GM23338 (cell line): ENCODE measurements around the gene SLC5A4. TPM values are rescaled to one million over a fixed set of nuclear protein-coding genes. Genes with fewer than 3 reads are reported as not detected.

Experiments used
- ATAC-seq: fragments of 200-7000 bp; cut with Tn5 transposase; 3 replicates; pipeline ENCODE4 v1.9.1; 2020
- DNase-seq: peaks from one replicate; pipeline ENCODE4 v3.0.0-alpha.2; 2015; ENCODE audit warnings: low spot score
- H2AFZ ChIP-seq: fragments of 200-600 bp; sonication (generic); 2 replicates; pipeline ENCODE4 v1.8.0; 2016; ENCODE audit warnings: antibody characterized with exemption, mild to moderate bottlenecking, moderate library complexity
- H3F3A ChIP-seq: fragments of 200-600 bp; sonication (generic); replicated peaks from 2 replicates; pipeline ENCODE4 v1.8.0; 2017; ENCODE audit warnings: antibody characterized with exemption, mixed run types, low read depth
- H3K27ac ChIP-seq: fragments of 200-600 bp; sonication (generic); 2 replicates; pipeline ENCODE4 v1.6.1; 2016; ENCODE audit warnings: low read depth
- H3K27me3 ChIP-seq: fragments of 200-600 bp; sonication (generic); 2 replicates; pipeline ENCODE4 v1.8.0; 2016; ENCODE audit warnings: mild to moderate bottlenecking, mixed run types, moderate library complexity; ENCODE audit not compliant: insufficient read depth
- H3K36me3 ChIP-seq: fragments of 200-600 bp; sonication (generic); 2 replicates; pipeline ENCODE4 v1.8.0; 2016; ENCODE audit warnings: mild to moderate bottlenecking; ENCODE audit not compliant: insufficient read depth
- H3K4me1 ChIP-seq: fragments of 200-600 bp; sonication (generic); 2 replicates; pipeline ENCODE4 v1.8.0; 2016; ENCODE audit warnings: mild to moderate bottlenecking, moderate library complexity; ENCODE audit not compliant: insufficient read depth
- H3K4me2 ChIP-seq: fragments of 200-600 bp; sonication (generic); 2 replicates; pipeline ENCODE4 v1.7.1; 2017; ENCODE audit warnings: mixed run types
- H3K4me3 ChIP-seq: fragments of 200-600 bp; sonication (generic); 2 replicates; pipeline ENCODE4 v1.6.1; 2016; ENCODE audit warnings: mixed run types
- H3K79me2 ChIP-seq: fragments of 200-600 bp; sonication (generic); replicated peaks from 2 replicates; pipeline ENCODE4 v1.8.0; 2017; ENCODE audit warnings: mild to moderate bottlenecking; ENCODE audit not compliant: insufficient read depth
- H3K9me2 ChIP-seq: fragments of 200-600 bp; sonication (generic); 2 replicates; pipeline ENCODE4 v1.8.0; 2017; ENCODE audit not compliant: insufficient read depth
- H4K20me1 ChIP-seq: fragments of 200-600 bp; sonication (generic); replicated peaks from 2 replicates; pipeline ENCODE4 v1.8.0; 2017; ENCODE audit warnings: mild to moderate bottlenecking; ENCODE audit not compliant: insufficient read depth
- H3K27ac Mint-ChIP-seq: 2 replicates; pipeline ENCODE4 v1.8.0; 2020; ENCODE audit warnings: inconsistent platforms, mild to moderate bottlenecking, moderate library complexity, mixed read lengths
- H3K27me3 Mint-ChIP-seq: 3 replicates; pipeline ENCODE4 v1.8.0; 2022; ENCODE audit warnings: low read depth, mild to moderate bottlenecking, moderate library complexity, mixed read lengths, inconsistent platforms; ENCODE audit not compliant: insufficient read depth, poor library complexity
- H3K36me3 Mint-ChIP-seq: 3 replicates; pipeline ENCODE4 v1.8.0; 2021; ENCODE audit warnings: low read depth, mild to moderate bottlenecking, inconsistent platforms, moderate library complexity, mixed read lengths
- H3K4me1 Mint-ChIP-seq: 3 replicates; pipeline ENCODE4 v1.8.0; 2020; ENCODE audit warnings: mild to moderate bottlenecking, inconsistent platforms, mixed read lengths
- H3K4me3 Mint-ChIP-seq: 3 replicates; pipeline ENCODE4 v1.8.0; 2021; ENCODE audit warnings: moderate library complexity, mild to moderate bottlenecking, inconsistent platforms, mixed read lengths
- H3K9me3 Mint-ChIP-seq: 3 replicates; pipeline ENCODE4 v1.8.0; 2020; ENCODE audit warnings: moderate library complexity, mild to moderate bottlenecking, inconsistent platforms, mixed read lengths
- CTCF ChIP-seq, 2 experiments: fragments of 200-600 bp in 1 of 2; sonication (generic) in 1 of 2; conservative IDR thresholded peaks; 2 replicates each; pipeline versions ENCODE4 v1.5.1 to v1.6.1; 2016 to 2017; ENCODE audit warnings: antibody characterized with exemption in 2 of 2, low read depth in 2 of 2, mild to moderate bottlenecking in 2 of 2, moderate library complexity in 1 of 2
- ETS1 ChIP-seq: IDR thresholded peaks from 2 replicates; pipeline ENCODE4 v1.6.1; 2016; ENCODE audit warnings: antibody characterized with exemption
- EZH2phosphoT487 ChIP-seq: fragments of 200-600 bp; sonication (generic); IDR thresholded peaks from one replicate; pipeline ENCODE4 v1.8.1; 2018; ENCODE audit warnings: antibody characterized with exemption; ENCODE audit not compliant: unreplicated experiment
- JUNB ChIP-seq: IDR thresholded peaks from one replicate; pipeline ENCODE4 v1.6.1; 2016; ENCODE audit warnings: antibody characterized with exemption; ENCODE audit not compliant: unreplicated experiment
- NANOG ChIP-seq: IDR thresholded peaks from 2 replicates; pipeline ENCODE4 v1.6.1; 2016; ENCODE audit warnings: antibody characterized with exemption, borderline replicate concordance
- ZNF114 ChIP-seq: fragments of 250-450 bp; sonication (Bioruptor Pico); IDR thresholded peaks from 2 replicates; pipeline ENCODE4 v1.5.0; 2020; ENCODE audit warnings: mild to moderate bottlenecking, moderate library complexity
- ZNF462 ChIP-seq: fragments of 250-450 bp; sonication (Bioruptor Pico); IDR thresholded peaks from 2 replicates; pipeline ENCODE4 v1.5.0; 2020; ENCODE audit warnings: mild to moderate bottlenecking, moderate library complexity
- polyA plus RNA-seq: library from polyadenylated mRNA; unstranded; fragments of >200 nt; fragmentation: Nextera tagmentation; extraction: Ambion mirVana; gene quantifications from 2 replicates; pipeline ENCODE4 v1.2.1, GENCODE V29; 2016
- total RNA-seq: library from RNA; depleted of rRNA; stranded (reverse); fragments of >200 nt; shearing (Covaris generic); gene quantifications from 2 replicates; pipeline ENCODE4 v1.2.3, GENCODE V29; 2014

Gene SLC5A4
- total and polyA plus RNA-seq, 2 experiments from 2014 or later: 0.16 TPM; not detected in 1

- TF ChIP-seq ZNF462 (CRISPR knock-in tag) (no peak), EZH2phosphoT487 (no peak), ZNF114 (no peak), JUNB (no peak), CTCF (conservative IDR thresholded peaks at IDR 0.05; ENCODE audit: low read depth in 2 of 2) (no peak)
Measured at GRCh38 chr22:32258791-32259190, 3.6 kb upstream of the SLC5A4 start (continued).

GRCh38 chr22:32255726-32256125, 579 bp upstream of the SLC5A4 start:
- ATAC-seq: no peak
- H3K27ac ChIP-seq: no peak overlapping the region
- no peaks in the 10 kb centered on the region for H3K4me1 ChIP-seq
- H3K27me3 ChIP-seq: no peaks in the 10 kb centered on the region
- H3K9me2 ChIP-seq: no peaks in the 10 kb centered on the region
- H4K20me1 ChIP-seq: no peaks in the 10 kb centered on the region
- H3K4me3 Mint-ChIP-seq: no peak overlapping the region
- no peak for DNase-seq
- no peak overlapping the region for H3K4me3 ChIP-seq
- no peak overlapping the region for H3K27ac Mint-ChIP-seq
- no peaks in the 10 kb centered on the region for H3F3A ChIP-seq
- H3K4me2 ChIP-seq: no peak overlapping the region
- H3K79me2 ChIP-seq: no peaks in the 10 kb centered on the region
- no peaks in the 10 kb centered on the region for H3K36me3 Mint-ChIP-seq
- peaks cover 2% of the 10 kb centered on the region for H3K27me3 Mint-ChIP-seq
- H3K36me3 ChIP-seq: no peaks in the 10 kb centered on the region
- H2AFZ ChIP-seq: no peak overlapping the region
- peaks cover 3% of the 10 kb centered on the region for H3K4me1 Mint-ChIP-seq
- H3K9me3 Mint-ChIP-seq: no peaks in the 10 kb centered on the region
- TF ChIP-seq ZNF462 (CRISPR knock-in tag): no peak
- TF ChIP-seq NANOG: no peak
- TF ChIP-seq ETS1: no peak
- no peak for TF ChIP-seq ZNF114
